Stimulated activated CD4-positive, alpha-beta T cell treated with anti-CD3 and anti-CD28 coated beads, Interleukin-2, amount 100 ng/mL, for 24 hours (primary cell): ENCODE data around the gene FST.

ENCODE experiments used
- DNase-seq, 2 donors: peaks; one replicate each; pipeline ENCODE4 v3.0.0-alpha.2; 2020

The FST gene, protein sequence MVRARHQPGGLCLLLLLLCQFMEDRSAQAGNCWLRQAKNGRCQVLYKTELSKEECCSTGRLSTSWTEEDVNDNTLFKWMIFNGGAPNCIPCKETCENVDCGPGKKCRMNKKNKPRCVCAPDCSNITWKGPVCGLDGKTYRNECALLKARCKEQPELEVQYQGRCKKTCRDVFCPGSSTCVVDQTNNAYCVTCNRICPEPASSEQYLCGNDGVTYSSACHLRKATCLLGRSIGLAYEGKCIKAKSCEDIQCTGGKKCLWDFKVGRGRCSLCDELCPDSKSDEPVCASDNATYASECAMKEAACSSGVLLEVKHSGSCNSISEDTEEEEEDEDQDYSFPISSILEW

DNA sequence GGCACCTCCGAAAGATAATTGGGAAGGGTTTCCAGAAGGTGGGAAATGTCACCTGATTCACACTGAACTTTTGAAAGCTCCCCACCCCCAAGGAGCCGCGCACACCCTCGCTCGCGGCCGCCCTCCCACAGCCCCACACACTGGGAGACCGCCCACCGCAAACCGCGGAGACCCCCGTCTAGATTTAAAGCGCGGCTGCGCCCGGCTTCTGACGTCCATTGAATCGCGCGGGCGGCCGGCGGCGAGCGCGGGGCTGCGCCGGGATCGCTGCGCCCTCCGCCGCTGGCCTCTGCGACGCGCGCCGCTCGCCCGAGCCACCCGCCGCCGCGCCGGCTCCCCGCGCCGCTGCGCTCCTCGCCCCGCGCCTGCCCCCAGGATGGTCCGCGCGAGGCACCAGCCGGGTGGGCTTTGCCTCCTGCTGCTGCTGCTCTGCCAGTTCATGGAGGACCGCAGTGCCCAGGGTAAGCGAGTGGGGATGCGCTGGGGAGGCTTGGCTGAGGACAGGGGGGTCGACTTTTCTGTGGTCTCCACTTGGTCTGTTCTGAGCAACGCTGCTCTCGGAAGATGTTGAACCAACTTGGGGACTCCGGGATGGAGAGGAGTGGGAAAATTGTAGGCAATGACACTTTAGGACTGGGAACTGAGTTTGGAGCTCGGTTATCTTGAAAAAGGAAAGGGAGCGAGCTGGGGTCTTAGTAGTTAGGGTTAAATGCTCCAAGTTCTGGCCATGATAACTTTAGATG lies at the start of gene FST:
TSS of gene FST (plus strand) at position 214 of the 743 bp plus-strand sequence. CDS start at position 377, 163 bp downstream.
- peak in 1 of 2 donors; percentile 16 for DNase-seq

DNA sequence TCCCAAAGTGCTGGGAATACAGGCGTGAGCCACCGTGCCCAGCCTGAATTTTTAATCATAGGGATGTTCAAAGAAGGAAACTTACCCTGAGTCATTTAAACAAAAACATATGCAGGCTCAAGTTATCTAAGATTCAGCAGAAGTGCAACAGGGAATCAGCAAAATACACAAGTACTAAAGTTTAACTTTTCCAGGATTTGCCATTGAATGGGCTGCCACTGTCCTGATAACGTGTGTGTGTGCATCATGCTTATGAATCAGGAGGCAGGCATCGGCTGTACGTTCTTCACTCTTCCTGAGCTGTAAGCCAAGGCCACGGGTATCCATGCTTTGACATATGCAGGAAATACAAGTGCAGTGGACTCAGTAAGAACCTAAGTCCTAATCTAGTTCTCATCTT lies 48.8 kb upstream of the FST start:
- no peak for DNase-seq

DNA sequence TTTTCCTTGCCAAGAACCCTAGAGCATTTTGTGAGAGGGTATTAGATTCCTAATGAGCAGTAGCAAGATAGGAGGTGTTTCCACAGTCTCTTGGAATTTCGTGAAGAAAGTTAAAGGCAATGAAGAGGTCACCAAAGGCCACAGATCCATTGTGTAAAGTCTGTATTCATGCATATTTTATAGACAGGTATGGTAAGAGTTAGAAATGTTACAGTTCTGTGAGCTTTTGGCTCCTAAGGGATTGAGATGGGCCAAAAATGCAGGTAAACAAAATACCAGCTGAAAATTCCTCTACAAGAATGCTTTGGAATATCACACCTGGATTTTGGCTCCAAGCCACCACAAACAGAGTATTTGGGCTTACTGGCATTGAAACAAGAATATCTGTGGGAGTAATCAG lies 47.4 kb upstream of the FST start:
- no peak for DNase-seq

DNA sequence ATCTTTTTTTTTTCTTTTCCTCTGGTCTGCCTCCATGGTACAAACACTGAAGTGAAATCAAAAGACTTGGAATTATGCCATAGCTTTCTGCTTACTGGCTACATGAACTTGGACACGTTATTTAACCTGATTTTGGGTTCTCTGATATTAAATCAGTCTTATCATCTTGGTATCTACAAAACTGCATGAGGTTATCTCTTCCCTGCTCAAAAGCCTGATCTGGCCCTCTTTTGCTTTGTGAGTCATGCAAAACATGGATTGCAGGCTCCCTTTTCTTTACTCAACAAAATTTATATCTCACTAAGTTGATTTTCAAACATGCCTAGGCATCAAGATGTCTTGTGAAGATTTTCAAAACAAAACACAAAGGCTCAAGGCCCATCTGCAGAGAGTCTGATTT lies 45.9 kb upstream of the FST start:
- no peak for DNase-seq

DNA sequence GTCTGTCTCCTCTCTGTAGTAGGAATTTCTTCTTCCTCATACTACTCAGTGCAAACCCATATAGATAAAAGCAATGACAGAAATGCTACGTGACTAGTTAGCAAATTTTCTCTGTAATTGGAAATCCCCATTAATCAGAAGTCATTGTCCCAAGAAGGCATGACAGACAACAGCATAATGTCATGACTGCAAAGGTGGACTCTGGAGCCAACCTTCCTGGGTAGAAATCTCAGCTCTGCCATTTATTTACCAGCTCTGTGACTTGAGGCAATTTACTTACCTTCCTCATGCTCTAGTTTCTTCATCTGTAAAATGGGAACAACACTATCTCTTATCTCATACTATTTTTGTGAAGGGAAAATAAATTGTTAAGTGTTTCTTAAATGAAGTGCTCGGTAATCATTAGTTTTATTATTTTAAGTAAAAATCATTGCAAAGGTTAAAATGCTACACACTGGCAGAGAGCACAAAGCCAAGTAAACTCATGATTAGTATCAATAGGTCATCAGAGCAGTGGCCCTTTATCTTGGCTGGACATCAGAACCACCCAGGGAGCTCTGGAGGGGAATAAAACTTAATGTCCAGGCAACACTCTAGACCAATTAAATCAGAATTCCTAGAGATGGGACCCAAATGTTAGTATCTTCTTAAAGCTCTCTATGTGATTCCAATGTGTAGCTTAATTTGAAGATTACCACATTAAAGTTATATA lies 43.8 kb upstream of the FST start:
- no peak for DNase-seq

DNA sequence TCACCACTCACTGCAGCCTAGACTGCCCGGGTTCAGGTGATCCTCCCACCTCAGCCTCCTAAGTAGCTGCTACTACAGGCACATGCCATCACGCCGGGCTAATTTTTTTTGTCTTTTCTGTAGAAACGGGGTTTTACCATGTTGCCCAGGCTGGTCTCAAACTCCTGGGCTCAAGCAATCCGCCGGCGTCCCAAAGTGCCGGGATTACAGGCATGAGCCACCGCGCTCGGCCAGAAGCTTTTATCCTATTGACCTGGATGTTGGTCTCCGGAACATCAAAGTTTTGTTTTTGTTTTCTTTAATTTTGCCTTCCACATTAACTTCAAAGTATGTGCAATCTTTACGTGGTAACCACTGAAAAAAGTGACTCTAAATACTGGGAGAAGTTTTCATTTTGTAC lies 42.4 kb upstream of the FST start:
- DNase-seq = no peak

DNA sequence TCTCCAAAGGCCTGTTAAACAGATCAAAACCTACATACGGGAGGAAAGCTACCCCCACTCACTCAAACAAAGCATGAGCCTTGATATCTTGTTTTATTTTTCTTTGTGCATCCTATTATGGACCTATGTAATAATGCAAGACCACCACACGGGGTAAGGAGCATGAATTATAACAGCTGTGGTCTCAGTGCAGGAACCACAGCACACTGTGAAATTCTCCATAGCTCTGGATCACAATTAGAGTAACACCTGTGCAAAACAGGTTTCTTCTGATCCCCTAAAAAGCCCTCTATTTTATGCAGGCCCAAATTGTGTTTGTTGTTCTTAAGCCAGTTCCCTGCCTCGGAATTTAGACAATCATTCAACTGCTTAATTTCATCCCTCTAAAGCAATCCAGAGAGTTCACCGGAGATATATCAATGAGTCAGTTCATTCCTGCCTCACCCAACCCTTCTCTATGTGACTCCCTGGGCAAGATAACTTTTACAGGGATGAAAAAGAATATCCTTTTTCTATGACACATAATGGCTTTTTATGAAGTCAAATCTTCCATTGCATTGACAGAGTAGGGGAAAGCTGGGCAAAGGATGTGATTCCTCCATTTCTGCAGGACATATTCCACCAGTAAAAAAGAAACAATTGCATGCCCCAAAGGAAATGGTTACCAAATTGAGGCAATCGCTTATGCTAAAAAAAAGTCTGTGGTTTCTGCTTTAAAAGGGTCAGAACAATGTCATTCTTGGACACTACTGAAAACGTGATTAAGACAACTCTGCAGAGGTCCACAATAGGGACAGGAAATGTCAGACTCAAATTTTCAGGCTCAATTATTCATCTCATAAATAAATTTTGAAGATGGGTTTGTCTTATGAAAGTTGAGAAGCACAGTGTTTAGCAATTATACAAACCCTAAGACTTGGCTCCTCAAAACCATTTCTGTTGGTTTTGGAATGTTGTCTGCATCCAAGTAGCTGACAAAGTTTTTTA lies 41.6 kb upstream of the FST start:
- no peak for DNase-seq

DNA sequence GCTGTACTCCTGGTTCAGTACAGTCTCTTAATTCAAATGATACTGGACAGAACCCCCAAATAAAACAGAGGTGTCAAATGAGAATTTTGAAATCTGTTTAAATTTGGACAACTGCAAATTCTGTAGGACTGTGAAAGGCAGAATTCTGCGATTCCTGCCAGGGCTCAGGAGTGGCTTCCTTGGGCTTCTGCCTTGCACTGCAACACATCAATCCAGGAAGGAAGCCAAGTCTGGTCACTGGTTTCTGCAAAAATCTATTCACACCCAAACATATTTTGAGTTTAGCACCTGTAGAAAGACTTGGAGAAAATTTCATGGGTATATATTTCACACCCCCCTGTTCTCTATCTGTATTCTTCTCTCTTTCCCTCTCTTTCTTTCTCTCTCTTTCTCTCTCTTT lies 37.5 kb upstream of the FST start:
- DNase-seq = no peak

DNA sequence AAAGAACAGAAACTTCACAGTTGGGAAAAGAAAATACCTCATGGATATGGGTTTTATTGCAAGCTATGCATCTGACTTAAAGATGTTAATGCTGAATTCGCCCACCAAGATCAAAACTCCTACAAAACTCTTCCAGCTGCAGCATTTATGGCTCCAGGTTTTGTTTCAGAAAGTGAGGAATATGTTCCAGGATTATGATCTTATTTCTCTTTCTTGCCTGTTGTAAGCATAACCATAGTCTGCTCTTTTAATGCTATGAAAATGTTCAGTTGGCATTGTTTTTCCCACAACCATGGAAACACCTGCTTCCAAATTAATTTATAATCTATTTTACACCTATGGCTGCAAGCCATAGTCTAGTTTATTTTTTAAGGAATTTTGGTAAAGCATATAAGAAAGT lies 34.9 kb upstream of the FST start:
- DNase-seq = no peak

DNA sequence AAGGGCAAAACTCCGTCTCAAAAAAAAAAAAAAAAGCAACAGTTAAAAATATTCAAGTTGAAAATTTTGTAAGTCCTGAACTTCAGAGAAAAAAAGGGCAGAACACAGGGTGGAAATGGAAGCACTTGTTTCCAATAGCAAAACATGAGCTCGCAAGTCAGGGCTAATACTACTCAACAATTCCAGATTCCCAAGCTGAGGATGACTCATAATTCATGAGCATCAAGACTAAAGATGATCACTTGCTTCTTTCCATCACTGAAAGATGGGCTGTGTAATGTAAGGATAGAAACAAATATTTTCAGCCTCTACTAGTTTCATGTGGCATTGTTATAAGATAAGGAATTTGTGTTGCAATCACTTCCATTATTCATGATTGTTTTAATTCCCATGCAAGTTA lies 33.5 kb upstream of the FST start:
- DNase-seq = no peak

DNA sequence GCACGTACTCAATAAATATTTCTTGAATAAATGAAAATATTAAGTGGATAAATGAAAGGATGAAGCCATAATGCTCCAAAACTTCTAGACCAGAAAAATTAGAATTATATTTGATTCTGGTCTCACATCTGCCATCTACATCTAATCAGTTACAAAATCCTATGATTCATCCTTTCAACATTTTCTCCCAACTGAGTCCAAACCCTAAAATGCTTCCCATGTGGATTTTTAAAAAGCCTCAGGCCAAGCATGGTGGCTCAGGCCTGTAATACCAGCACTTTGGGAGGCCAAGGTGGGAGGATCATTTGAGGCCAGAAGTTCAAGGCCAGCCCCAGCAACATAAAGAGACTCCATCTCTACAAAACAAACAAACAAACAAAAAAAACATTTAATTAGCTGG lies 31.6 kb upstream of the FST start:
- DNase-seq = no peak

DNA sequence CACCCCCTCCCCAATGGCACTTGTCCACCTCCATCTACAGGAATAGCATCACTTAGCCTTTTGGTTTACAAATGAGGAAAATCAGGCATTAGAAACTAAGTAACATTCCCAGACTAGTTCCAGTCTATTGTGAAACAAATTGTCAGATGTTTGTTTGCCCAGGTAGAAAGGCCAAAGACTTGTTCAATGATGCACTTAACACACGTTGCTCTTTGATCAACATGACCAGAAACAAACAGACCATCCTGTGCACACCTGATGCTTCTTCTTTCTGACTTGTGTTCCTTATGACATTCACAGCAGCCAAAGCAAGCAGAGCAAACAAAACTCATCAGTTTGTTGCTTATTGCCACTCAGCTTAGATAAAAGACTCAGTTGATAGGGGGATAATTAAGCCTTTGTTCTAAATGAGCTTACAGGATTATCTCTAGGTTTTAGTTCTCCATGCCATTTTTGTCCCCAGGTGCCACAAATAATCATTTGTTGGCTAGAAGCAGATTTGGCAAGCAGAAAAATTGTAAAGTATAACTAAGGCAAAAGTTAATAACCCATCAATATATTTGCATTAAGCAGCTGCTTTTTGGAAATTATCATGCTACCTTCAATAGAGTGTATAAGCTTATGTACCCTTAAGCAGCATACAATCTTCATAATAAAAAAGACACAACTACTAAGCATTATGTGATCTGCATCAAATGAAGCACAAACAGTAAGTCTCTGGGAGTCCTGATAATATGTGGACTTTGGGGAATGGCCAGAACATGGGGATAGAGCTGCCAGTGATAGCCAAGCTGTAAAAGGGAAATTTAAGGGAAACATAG lies 26.3 kb upstream of the FST start:
- no peak for DNase-seq

DNA sequence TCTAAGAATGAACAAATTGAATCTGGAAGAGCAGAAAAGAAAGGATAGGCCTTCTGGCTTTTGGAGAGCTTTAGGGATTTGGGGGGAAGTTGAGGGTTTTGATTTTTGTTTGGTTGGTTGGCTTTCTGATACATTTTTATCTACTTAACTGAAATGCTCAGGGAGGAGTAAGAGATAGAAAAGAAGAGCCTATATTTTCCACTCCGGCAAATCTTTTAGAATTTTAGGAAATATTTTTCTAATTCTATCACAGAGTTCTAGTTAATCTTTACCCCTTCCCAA lies 25.8 kb upstream of the FST start:
- no peak for DNase-seq

DNA sequence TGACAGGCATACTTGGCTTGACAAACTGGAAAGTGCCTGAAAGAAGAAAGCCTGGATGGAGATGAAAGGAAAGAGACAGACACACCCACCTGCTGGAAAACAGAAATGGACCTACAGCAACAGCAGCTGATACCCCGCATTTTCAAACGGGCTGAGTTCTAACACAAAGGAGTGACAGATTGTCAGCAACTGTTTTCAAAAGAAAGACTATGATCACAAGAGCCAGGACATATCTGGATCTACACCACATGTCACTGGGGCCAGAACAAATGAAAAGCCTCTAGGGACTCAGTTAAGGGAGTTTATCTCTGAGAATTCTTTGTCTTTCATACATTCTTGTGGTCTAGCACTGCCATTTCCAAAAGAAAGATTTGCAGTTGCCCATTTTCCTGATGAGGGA lies 24.1 kb upstream of the FST start:
- DNase-seq = no peak

DNA sequence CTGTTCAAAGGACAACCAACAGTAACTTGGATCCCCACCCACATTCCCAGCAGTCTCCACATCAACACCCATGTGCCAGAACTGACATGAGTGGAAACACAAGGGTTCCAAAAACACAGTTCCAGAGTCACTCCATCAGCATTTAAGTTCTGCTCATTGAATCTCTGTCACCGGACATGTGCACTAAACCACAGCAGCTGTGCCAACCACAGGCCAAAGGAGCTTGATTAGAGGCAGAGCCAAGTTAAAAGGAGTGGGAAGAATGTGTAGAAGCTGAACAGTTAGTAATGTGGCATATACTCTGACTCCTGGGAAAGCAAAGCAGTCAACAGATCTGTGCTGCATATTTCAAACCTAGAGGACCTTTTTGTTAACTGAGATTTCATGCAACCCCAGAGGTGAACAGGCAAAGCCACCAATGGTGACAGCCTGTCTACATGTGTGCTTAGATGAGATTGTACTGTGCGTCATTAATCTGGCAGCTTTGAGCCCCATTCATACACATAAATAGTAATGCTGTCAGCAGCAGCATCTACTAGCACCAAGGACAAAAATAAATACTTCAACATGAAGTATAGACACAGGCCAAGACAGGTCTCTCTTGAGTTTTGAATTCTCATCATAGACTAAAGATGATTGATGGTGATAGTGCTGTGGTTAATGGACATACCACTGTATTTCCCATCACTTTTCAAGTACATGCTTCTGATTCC lies 16.4 kb upstream of the FST start:
- DNase-seq = no peak

DNA sequence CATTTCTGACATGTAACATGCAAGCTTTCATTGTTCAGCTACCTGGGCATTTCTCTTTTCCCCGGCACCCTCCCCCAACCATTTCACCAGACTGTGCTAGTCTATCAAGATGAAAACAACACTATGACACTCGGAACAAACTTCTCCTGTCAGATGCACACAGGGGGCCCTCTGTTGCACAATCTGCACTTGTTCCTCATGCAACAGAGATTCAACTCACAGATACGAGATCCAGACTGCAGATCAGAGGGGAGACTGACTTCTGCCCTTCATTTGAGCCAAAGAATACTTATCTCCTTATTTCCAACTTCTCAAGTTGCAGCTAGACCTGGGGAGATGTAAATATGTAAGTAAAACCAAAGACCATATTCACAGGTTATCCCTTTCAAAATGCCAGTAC lies 15.7 kb upstream of the FST start:
- DNase-seq = no peak

DNA sequence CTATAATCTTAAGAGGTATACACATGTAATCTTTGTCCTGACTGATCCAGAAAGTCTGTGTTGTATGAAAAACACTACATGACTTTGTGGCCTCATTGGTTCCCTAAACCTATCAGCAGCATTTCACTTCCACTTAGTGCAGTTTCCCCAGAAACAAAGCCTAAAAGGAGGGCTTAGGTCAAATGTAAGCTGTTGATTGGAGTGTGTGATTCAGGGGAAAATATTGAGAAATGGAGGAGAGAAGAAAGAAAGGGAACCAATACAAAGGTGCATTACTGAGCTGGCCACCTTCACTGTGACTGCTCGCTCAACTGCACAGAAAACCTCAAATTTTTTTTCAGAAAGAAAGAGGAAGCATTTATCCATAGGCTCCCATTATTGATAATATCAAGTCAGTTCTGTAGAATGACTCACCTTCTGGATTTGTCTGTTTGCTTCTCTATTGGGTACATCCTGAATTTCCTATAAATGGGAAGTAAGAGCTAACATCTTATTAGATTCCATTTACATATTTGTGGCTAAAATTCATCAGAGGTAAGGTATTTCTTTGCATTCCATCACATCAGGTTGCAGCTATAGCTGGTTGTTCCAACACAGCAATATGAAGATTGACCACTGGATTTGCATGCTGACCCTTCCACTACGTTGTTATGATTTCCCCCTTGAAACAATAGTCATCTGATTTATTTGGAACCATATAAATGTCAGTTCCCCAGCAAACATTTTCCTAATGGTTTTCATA lies 10.3 kb upstream of the FST start:
- DNase-seq = no peak

DNA sequence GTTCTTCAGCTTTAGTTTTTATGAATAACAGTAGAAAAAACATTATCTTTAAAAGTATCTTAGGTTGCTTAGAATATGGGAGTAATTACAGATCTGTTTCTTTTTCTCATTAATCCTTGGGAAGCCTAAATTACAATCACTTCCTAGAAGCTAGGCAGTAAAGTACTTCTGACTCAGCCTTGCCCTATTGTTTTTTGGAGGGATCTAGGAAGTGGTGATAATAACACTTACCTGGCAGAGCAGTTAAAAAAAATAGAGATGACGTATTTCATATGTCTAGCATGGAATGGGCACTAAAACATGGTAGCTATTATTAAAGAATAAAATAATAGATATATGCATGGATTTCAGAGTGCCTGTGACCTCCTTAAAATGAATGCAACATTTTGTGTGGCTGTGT lies 8.2 kb upstream of the FST start:
- no peak for DNase-seq

DNA sequence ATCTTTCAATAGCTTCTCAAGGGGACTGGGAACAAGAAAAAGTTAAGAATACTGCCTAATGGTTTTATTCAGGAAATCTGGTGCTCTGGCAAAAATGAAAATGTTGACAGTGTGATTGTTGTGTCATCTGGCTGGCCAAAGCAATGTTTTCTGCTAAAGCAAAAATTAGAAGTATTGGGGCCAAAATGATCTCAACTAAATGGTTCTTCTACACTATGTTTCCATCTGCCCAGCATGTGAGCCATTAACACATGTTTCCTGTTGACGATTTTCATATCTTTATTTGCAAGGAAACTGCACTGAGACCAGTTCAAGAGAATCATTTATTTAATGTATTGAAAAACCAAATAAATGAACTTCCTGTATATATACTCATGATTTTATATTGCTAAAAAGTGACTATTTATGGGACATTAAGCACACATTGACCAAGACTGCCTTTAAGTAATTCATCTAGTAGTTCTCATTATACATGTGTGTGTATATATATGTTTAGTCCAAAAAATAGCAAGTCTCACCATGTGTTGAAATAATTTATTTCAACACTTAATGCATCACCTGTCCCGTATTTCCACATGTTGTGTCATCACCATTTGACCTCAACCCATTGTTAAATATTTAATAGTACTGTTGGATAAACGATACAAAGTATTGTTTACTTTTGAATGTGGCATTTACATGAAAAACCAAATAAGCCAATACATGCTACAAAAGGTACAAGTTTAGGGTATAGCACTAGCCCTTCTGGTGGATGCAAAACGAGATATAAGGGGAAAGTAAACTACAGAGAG lies 7.5 kb upstream of the FST start:
- no peak for DNase-seq

DNA sequence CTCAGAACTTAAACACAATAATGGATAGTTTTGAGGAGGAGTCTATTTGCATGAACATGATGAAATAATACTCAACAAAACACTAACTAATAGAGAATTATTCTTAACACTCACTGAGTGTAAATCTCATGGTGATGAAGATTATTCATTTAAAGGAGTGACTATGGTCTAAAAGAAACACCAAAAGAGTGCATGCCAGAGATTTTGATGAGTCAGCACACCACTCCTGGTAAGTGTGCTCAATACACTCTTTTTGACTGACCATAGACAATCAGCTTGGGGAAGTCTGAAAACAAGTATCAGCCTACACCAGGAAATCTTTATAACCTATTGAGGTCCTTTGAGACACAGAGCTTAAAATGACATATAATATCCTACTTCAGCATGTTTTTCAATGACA lies 6.8 kb upstream of the FST start:
- no peak for DNase-seq
